Glutamatergic neuron (in vitro differentiated cells): ENCODE results near the gene METTL6. TPM values are rescaled to one million over a fixed set of nuclear protein-coding genes. Genes with fewer than 3 reads are reported as not detected.

ENCODE experiments used
- DNase-seq: peaks from one replicate; pipeline ENCODE4 v3.0.0; 2022
- H3K27ac Mint-ChIP-seq: one replicate; pipeline ENCODE4 v1.8.0; 2020; ENCODE audit warnings: mild to moderate bottlenecking, mixed read lengths, inconsistent platforms; ENCODE audit not compliant: unreplicated experiment
- H3K27me3 Mint-ChIP-seq: one replicate; pipeline ENCODE4 v1.8.0; 2020; ENCODE audit warnings: mild to moderate bottlenecking, moderate library complexity, mixed read lengths, inconsistent platforms; ENCODE audit not compliant: unreplicated experiment
- H3K36me3 Mint-ChIP-seq: one replicate; pipeline ENCODE4 v1.8.0; 2020; ENCODE audit warnings: mild to moderate bottlenecking, mixed read lengths, inconsistent platforms; ENCODE audit not compliant: unreplicated experiment
- H3K4me1 Mint-ChIP-seq: one replicate; pipeline ENCODE4 v1.8.0; 2020; ENCODE audit warnings: mild to moderate bottlenecking, low read depth, mixed read lengths, inconsistent platforms; ENCODE audit not compliant: unreplicated experiment
- H3K4me3 Mint-ChIP-seq: one replicate; pipeline ENCODE4 v1.8.0; 2020; ENCODE audit warnings: mild to moderate bottlenecking, mixed read lengths, inconsistent platforms; ENCODE audit not compliant: unreplicated experiment
- H3K9me3 Mint-ChIP-seq: one replicate; pipeline ENCODE4 v1.8.0; 2020; ENCODE audit warnings: mild to moderate bottlenecking, moderate library complexity, mixed read lengths, inconsistent platforms; ENCODE audit not compliant: unreplicated experiment
- total RNA-seq: library from RNA; stranded (reverse); fragmentation: NEBNext Ultra II Directional; extraction: Animal tissue kit (Norgen Biotek cat#: 25700); gene quantifications from one replicate; pipeline ENCODE4 v1.2.1, GENCODE V29; 2021; ENCODE audit not compliant: unreplicated experiment
- TF ChIP-seq, protein P1 (sequence below): fragments of 200-600 bp; sonication (generic); IDR thresholded peaks from one replicate; pipeline ENCODE4 v1.5.0; 2021; ENCODE audit not compliant: partially characterized antibody, unreplicated experiment

The METTL6 gene
- total RNA-seq, 1 donor from 2014 or later = 25.9 TPM

- Mint-ChIP-seq H3K9me3 (no peaks in the 10 kb centered on the region), H3K4me1 (peaks cover 10% of the 10 kb centered on the region), H3K27me3 (no peaks in the 10 kb centered on the region), H3K36me3 (peaks cover 4% of the 10 kb centered on the region), H3K4me3 (no peak overlapping the region), H3K27ac (no peak overlapping the region)
- TF ChIP-seq, protein P1, sequence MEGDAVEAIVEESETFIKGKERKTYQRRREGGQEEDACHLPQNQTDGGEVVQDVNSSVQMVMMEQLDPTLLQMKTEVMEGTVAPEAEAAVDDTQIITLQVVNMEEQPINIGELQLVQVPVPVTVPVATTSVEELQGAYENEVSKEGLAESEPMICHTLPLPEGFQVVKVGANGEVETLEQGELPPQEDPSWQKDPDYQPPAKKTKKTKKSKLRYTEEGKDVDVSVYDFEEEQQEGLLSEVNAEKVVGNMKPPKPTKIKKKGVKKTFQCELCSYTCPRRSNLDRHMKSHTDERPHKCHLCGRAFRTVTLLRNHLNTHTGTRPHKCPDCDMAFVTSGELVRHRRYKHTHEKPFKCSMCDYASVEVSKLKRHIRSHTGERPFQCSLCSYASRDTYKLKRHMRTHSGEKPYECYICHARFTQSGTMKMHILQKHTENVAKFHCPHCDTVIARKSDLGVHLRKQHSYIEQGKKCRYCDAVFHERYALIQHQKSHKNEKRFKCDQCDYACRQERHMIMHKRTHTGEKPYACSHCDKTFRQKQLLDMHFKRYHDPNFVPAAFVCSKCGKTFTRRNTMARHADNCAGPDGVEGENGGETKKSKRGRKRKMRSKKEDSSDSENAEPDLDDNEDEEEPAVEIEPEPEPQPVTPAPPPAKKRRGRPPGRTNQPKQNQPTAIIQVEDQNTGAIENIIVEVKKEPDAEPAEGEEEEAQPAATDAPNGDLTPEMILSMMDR = no peak
- no peak for DNase-seq
Observed at GRCh38 chr3:15470261-15470660, 42.9 kb upstream of the METTL6 start.

- peaks cover 8% of the 10 kb centered on the region for H3K36me3 Mint-ChIP-seq
- H3K27me3 Mint-ChIP-seq = peaks cover 2% of the 10 kb centered on the region
- H3K4me1 Mint-ChIP-seq = peaks cover 10% of the 10 kb centered on the region
- DNase-seq = no peak
- no peak overlapping the region for H3K4me3 Mint-ChIP-seq
- TF ChIP-seq, protein P1 = no peak
- no peaks in the 10 kb centered on the region for H3K9me3 Mint-ChIP-seq
- H3K27ac Mint-ChIP-seq = no peak overlapping the region
Observed at GRCh38 chr3:15467227-15468181, 40.2 kb upstream of the METTL6 start.

DNA sequence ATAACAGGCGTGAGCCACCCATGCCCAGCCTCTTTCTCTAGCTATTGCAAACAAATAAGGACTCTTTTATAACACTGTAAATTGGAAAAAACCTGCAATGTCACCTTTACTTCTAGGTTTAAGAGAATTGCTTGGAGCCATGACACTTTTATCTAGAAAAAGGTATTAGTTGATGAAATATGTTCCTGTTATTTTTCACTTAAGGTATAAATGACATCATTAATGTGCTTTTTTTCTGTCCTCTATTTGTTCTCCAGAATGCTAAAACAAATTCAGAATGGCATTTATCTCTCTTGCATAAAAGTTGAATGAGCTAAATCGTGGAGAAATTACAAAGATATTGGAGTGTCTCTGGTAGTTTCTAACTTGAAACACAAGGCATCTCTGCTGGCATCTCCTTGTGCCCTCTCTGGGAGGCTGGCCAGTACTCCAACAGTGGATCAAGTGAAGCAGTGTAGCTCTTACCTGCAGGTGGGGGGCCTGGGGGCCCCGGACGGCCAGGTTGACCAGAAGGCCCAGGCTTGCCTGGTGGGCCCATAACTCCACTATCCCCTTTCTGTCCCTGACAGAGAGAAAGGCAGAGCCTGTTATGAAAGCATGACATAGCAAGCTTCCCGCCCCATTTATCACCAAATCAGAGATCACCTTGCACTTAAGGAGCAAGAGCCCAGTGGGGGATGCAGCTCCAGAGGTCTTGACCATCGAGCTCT is 38.7 kb upstream of the METTL6 start:
- no peak overlapping the region for H3K27ac Mint-ChIP-seq

DNA sequence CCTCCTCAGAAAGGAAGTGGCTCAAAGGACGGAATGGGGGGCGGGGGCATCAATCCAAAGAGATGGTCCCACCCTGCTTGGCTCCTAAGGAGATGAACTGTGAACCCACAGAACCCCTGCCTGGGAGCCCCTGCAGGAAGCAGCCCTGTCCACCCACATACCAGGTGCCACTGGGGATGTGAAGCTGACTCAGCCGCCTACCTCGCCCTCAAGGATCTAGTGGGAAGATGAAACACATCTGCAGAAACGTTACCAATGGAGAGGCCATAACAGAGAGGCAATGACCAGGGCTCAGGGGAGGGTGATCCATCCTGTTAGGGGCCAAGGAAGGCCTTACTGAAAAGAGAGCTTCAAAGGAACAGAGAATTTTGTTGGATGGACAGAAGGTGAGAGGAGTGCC is 35.1 kb upstream of the METTL6 start:
- H3K36me3 Mint-ChIP-seq = peaks cover 13% of the 10 kb centered on the region
- H3K27me3 Mint-ChIP-seq = peaks cover 5% of the 10 kb centered on the region
- TF ChIP-seq, protein P1 = no peak
- no peak for DNase-seq
- no peak overlapping the region for H3K4me3 Mint-ChIP-seq
- H3K27ac Mint-ChIP-seq = no peak overlapping the region
- peaks cover 2% of the 10 kb centered on the region for H3K9me3 Mint-ChIP-seq
- H3K4me1 Mint-ChIP-seq = peaks cover 13% of the 10 kb centered on the region

More for the DNA sequence above, 38.7 kb upstream of the METTL6 start:
- TF ChIP-seq, protein P1 = no peak
- Mint-ChIP-seq H3K27me3 (peaks cover 5% of the 10 kb centered on the region), H3K9me3 (no peaks in the 10 kb centered on the region), H3K4me3 (no peak overlapping the region), H3K36me3 (peaks cover 8% of the 10 kb centered on the region), H3K4me1 (peaks cover 7% of the 10 kb centered on the region)
- DNase-seq = no peak
